GM23338 (cell line): ENCODE measurements around the gene ZNF763. TPM values are rescaled to one million over a fixed set of nuclear protein-coding genes. Genes with fewer than 3 reads are reported as not detected.

ENCODE experiments used
- ATAC-seq: fragments of 200-7000 bp; cut with Tn5 transposase; 3 replicates; pipeline ENCODE4 v1.9.1; 2020
- DNase-seq: peaks from one replicate; pipeline ENCODE4 v3.0.0-alpha.2; 2015; ENCODE audit warnings: low spot score
- H2AFZ ChIP-seq: fragments of 200-600 bp; sonication (generic); 2 replicates; pipeline ENCODE4 v1.8.0; 2016; ENCODE audit warnings: antibody characterized with exemption, mild to moderate bottlenecking, moderate library complexity
- H3F3A ChIP-seq: fragments of 200-600 bp; sonication (generic); replicated peaks from 2 replicates; pipeline ENCODE4 v1.8.0; 2017; ENCODE audit warnings: antibody characterized with exemption, mixed run types, low read depth
- H3K27ac ChIP-seq: fragments of 200-600 bp; sonication (generic); 2 replicates; pipeline ENCODE4 v1.6.1; 2016; ENCODE audit warnings: low read depth
- H3K27me3 ChIP-seq: fragments of 200-600 bp; sonication (generic); 2 replicates; pipeline ENCODE4 v1.8.0; 2016; ENCODE audit warnings: mild to moderate bottlenecking, mixed run types, moderate library complexity; ENCODE audit not compliant: insufficient read depth
- H3K36me3 ChIP-seq: fragments of 200-600 bp; sonication (generic); 2 replicates; pipeline ENCODE4 v1.8.0; 2016; ENCODE audit warnings: mild to moderate bottlenecking; ENCODE audit not compliant: insufficient read depth
- H3K4me1 ChIP-seq: fragments of 200-600 bp; sonication (generic); 2 replicates; pipeline ENCODE4 v1.8.0; 2016; ENCODE audit warnings: mild to moderate bottlenecking, moderate library complexity; ENCODE audit not compliant: insufficient read depth
- H3K4me2 ChIP-seq: fragments of 200-600 bp; sonication (generic); 2 replicates; pipeline ENCODE4 v1.7.1; 2017; ENCODE audit warnings: mixed run types
- H3K4me3 ChIP-seq: fragments of 200-600 bp; sonication (generic); 2 replicates; pipeline ENCODE4 v1.6.1; 2016; ENCODE audit warnings: mixed run types
- H3K79me2 ChIP-seq: fragments of 200-600 bp; sonication (generic); replicated peaks from 2 replicates; pipeline ENCODE4 v1.8.0; 2017; ENCODE audit warnings: mild to moderate bottlenecking; ENCODE audit not compliant: insufficient read depth
- H3K9me2 ChIP-seq: fragments of 200-600 bp; sonication (generic); 2 replicates; pipeline ENCODE4 v1.8.0; 2017; ENCODE audit not compliant: insufficient read depth
- H4K20me1 ChIP-seq: fragments of 200-600 bp; sonication (generic); replicated peaks from 2 replicates; pipeline ENCODE4 v1.8.0; 2017; ENCODE audit warnings: mild to moderate bottlenecking; ENCODE audit not compliant: insufficient read depth
- H3K27ac Mint-ChIP-seq: 2 replicates; pipeline ENCODE4 v1.8.0; 2020; ENCODE audit warnings: inconsistent platforms, mild to moderate bottlenecking, moderate library complexity, mixed read lengths
- H3K27me3 Mint-ChIP-seq: 3 replicates; pipeline ENCODE4 v1.8.0; 2022; ENCODE audit warnings: low read depth, mild to moderate bottlenecking, moderate library complexity, mixed read lengths, inconsistent platforms; ENCODE audit not compliant: insufficient read depth, poor library complexity
- H3K36me3 Mint-ChIP-seq: 3 replicates; pipeline ENCODE4 v1.8.0; 2021; ENCODE audit warnings: low read depth, mild to moderate bottlenecking, inconsistent platforms, moderate library complexity, mixed read lengths
- H3K4me1 Mint-ChIP-seq: 3 replicates; pipeline ENCODE4 v1.8.0; 2020; ENCODE audit warnings: mild to moderate bottlenecking, inconsistent platforms, mixed read lengths
- H3K4me3 Mint-ChIP-seq: 3 replicates; pipeline ENCODE4 v1.8.0; 2021; ENCODE audit warnings: moderate library complexity, mild to moderate bottlenecking, inconsistent platforms, mixed read lengths
- H3K9me3 Mint-ChIP-seq: 3 replicates; pipeline ENCODE4 v1.8.0; 2020; ENCODE audit warnings: moderate library complexity, mild to moderate bottlenecking, inconsistent platforms, mixed read lengths
- CREB1 ChIP-seq: fragments of 250-450 bp; sonication (Bioruptor Pico); IDR thresholded peaks from 2 replicates; pipeline ENCODE4 v1.5.0; 2020; ENCODE audit warnings: low read depth, mild to moderate bottlenecking, moderate library complexity
- EZH2 ChIP-seq: fragments of 200-600 bp; sonication (generic); IDR thresholded peaks from one replicate; pipeline ENCODE4 v1.8.0; 2017; ENCODE audit warnings: antibody characterized with exemption, mild to moderate bottlenecking, low read depth; ENCODE audit not compliant: unreplicated experiment
- JUNB ChIP-seq: IDR thresholded peaks from one replicate; pipeline ENCODE4 v1.6.1; 2016; ENCODE audit warnings: antibody characterized with exemption; ENCODE audit not compliant: unreplicated experiment
- NANOG ChIP-seq: IDR thresholded peaks from 2 replicates; pipeline ENCODE4 v1.6.1; 2016; ENCODE audit warnings: antibody characterized with exemption, borderline replicate concordance
- POLR2AphosphoS5 ChIP-seq: IDR thresholded peaks from 2 replicates; pipeline ENCODE4 v1.6.1; 2016; ENCODE audit warnings: antibody characterized with exemption, low read depth
- ZNF114 ChIP-seq: fragments of 250-450 bp; sonication (Bioruptor Pico); IDR thresholded peaks from 2 replicates; pipeline ENCODE4 v1.5.0; 2020; ENCODE audit warnings: mild to moderate bottlenecking, moderate library complexity
- polyA plus RNA-seq: library from polyadenylated mRNA; unstranded; fragments of >200 nt; fragmentation: Nextera tagmentation; extraction: Ambion mirVana; gene quantifications from 2 replicates; pipeline ENCODE4 v1.2.1, GENCODE V29; 2016
- total RNA-seq: library from RNA; depleted of rRNA; stranded (reverse); fragments of >200 nt; shearing (Covaris generic); gene quantifications from 2 replicates; pipeline ENCODE4 v1.2.3, GENCODE V29; 2014
- TF ChIP-seq, protein P1 (sequence below): IDR thresholded peaks from 2 replicates; pipeline ENCODE4 v1.6.1; 2016; ENCODE audit warnings: antibody characterized with exemption
- TF ChIP-seq, protein P2 (sequence below), 2 experiments: fragments of 200-600 bp in 1 of 2; sonication (generic) in 1 of 2; conservative IDR thresholded peaks; 2 replicates each; pipeline versions ENCODE4 v1.5.1 to v1.6.1; 2016 to 2017; ENCODE audit warnings: antibody characterized with exemption in 2 of 2, low read depth in 2 of 2, mild to moderate bottlenecking in 2 of 2, moderate library complexity in 1 of 2
- TF ChIP-seq, protein P3 (sequence below): fragments of 250-450 bp; sonication (Bioruptor Pico); IDR thresholded peaks from 2 replicates; pipeline ENCODE4 v1.5.0; 2020; ENCODE audit warnings: mild to moderate bottlenecking, moderate library complexity

ZNF763 gene
- total and polyA plus RNA-seq, 2 experiments from 2014 or later, result 0.61 to 0.87 TPM

DNA sequence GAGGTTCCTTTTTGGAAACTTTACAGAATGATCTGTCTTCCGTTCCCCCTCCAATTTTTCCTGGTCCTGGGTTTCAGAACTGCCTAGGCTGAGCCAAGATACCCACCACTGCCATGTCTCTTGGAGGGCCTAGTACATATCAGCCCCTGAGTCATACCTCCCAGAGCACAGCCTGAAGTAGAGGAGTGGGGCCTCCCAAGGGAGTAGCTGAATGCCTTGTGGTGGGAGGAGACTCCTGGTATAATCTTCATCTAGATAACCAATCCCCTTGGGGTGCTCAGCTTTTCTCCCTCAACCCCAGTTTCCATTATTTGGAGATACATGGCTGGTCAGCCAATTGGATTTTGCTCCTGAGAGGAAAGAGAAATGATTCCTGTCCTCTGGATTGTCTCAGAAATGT, 30.3 kb downstream of the ZNF763 start:
- no peak overlapping the region for H3K4me2 ChIP-seq
- H3K4me3 Mint-ChIP-seq, result no peak overlapping the region
- H3K4me3 ChIP-seq, result no peak overlapping the region
- no peak for DNase-seq
- peaks cover 7% of the 10 kb centered on the region for H3K27me3 Mint-ChIP-seq
- H3K79me2 ChIP-seq, result peaks cover 99% of the 10 kb centered on the region
- H3F3A ChIP-seq, result no peaks in the 10 kb centered on the region
- no peak overlapping the region for H3K27ac ChIP-seq
- no peak for ATAC-seq
- TF ChIP-seq NANOG (no peak), ZNF114 (CRISPR knock-in tag) (no peak), CREB1 (CRISPR knock-in tag) (no peak)
- H3K27ac Mint-ChIP-seq, result no peak overlapping the region
- H3K9me3 Mint-ChIP-seq, result peaks cover 95% of the 10 kb centered on the region
- no peaks in the 10 kb centered on the region for H3K27me3 ChIP-seq
- no peaks in the 10 kb centered on the region for H3K4me1 Mint-ChIP-seq
- no peak overlapping the region for H2AFZ ChIP-seq
- H3K9me2 ChIP-seq, result no peaks in the 10 kb centered on the region
- peaks cover 53% of the 10 kb centered on the region for H4K20me1 ChIP-seq
- no peaks in the 10 kb centered on the region for H3K36me3 ChIP-seq
- H3K4me1 ChIP-seq, result peaks cover 6% of the 10 kb centered on the region
- H3K36me3 Mint-ChIP-seq, result peaks cover 43% of the 10 kb centered on the region

DNA sequence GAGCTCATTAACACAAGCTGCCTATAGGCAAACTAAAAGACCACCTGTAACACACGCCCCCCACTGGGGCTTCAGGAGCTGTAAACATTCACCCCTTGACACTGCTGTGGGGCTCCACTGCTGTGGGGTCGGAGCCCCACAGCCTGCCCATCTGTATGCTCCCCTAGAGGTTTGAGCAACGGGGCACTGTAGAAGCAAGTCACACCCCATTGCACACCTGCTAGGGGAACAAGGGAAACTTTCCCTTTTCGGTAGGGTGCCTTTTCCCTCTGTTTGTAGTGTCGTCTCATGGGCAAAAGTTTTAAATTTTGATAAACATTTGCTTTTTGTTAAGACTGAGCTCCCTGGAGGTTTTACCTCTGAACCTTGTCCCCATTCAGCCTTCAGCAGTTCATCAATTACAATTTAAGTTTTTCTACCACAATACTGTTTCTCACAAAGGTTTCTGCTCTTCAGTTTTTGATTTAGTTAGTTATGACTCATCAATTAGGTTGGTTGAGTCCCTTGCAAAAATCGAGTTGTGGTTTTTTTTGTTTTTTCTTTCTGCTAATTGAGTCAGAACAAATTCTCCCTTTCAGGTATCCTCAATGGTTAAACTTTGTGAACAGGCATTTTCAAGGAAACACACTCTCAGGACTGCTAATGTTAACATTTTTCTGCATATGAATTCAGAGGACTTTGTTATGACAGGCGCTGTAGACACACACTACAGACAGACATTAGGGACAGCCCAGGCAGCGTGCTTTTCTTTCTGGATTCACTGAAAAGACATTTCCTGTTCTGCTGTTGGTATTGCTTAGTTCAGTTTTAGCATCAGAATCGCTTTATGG, 35.5 kb downstream of the ZNF763 start:
- Histone ChIP-seq H3K4me2 (no peak overlapping the region), H3F3A (no peaks in the 10 kb centered on the region), H3K36me3 (peaks cover 15% of the 10 kb centered on the region), H3K79me2 (peaks cover 77% of the 10 kb centered on the region), H4K20me1 (peaks cover 28% of the 10 kb centered on the region), H3K4me3 (no peak overlapping the region), H3K27me3 (no peaks in the 10 kb centered on the region), H3K9me2 (no peaks in the 10 kb centered on the region), H3K4me1 (peaks cover 7% of the 10 kb centered on the region), H3K27ac (no peak overlapping the region), H2AFZ (no peak overlapping the region)
- DNase-seq (no peak), ATAC-seq (no peak)
- Mint-ChIP-seq H3K4me1 (no peaks in the 10 kb centered on the region), H3K4me3 (no peak overlapping the region), H3K36me3 (peaks cover 18% of the 10 kb centered on the region), H3K27ac (no peak overlapping the region), H3K27me3 (peaks cover 5% of the 10 kb centered on the region), H3K9me3 (peaks cover 86% of the 10 kb centered on the region)
- TF ChIP-seq NANOG, result no peak
- no peak for TF ChIP-seq JUNB
- TF ChIP-seq, protein P1, sequence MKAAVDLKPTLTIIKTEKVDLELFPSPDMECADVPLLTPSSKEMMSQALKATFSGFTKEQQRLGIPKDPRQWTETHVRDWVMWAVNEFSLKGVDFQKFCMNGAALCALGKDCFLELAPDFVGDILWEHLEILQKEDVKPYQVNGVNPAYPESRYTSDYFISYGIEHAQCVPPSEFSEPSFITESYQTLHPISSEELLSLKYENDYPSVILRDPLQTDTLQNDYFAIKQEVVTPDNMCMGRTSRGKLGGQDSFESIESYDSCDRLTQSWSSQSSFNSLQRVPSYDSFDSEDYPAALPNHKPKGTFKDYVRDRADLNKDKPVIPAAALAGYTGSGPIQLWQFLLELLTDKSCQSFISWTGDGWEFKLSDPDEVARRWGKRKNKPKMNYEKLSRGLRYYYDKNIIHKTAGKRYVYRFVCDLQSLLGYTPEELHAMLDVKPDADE, result no peak
- TF ChIP-seq, protein P2, sequence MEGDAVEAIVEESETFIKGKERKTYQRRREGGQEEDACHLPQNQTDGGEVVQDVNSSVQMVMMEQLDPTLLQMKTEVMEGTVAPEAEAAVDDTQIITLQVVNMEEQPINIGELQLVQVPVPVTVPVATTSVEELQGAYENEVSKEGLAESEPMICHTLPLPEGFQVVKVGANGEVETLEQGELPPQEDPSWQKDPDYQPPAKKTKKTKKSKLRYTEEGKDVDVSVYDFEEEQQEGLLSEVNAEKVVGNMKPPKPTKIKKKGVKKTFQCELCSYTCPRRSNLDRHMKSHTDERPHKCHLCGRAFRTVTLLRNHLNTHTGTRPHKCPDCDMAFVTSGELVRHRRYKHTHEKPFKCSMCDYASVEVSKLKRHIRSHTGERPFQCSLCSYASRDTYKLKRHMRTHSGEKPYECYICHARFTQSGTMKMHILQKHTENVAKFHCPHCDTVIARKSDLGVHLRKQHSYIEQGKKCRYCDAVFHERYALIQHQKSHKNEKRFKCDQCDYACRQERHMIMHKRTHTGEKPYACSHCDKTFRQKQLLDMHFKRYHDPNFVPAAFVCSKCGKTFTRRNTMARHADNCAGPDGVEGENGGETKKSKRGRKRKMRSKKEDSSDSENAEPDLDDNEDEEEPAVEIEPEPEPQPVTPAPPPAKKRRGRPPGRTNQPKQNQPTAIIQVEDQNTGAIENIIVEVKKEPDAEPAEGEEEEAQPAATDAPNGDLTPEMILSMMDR (conservative IDR thresholded peaks at IDR 0.05; ENCODE audit: low read depth in 2 of 2), result no peak
- TF ChIP-seq CREB1 (CRISPR knock-in tag), result no peak
- TF ChIP-seq EZH2, result no peak
- TF ChIP-seq, protein P3, sequence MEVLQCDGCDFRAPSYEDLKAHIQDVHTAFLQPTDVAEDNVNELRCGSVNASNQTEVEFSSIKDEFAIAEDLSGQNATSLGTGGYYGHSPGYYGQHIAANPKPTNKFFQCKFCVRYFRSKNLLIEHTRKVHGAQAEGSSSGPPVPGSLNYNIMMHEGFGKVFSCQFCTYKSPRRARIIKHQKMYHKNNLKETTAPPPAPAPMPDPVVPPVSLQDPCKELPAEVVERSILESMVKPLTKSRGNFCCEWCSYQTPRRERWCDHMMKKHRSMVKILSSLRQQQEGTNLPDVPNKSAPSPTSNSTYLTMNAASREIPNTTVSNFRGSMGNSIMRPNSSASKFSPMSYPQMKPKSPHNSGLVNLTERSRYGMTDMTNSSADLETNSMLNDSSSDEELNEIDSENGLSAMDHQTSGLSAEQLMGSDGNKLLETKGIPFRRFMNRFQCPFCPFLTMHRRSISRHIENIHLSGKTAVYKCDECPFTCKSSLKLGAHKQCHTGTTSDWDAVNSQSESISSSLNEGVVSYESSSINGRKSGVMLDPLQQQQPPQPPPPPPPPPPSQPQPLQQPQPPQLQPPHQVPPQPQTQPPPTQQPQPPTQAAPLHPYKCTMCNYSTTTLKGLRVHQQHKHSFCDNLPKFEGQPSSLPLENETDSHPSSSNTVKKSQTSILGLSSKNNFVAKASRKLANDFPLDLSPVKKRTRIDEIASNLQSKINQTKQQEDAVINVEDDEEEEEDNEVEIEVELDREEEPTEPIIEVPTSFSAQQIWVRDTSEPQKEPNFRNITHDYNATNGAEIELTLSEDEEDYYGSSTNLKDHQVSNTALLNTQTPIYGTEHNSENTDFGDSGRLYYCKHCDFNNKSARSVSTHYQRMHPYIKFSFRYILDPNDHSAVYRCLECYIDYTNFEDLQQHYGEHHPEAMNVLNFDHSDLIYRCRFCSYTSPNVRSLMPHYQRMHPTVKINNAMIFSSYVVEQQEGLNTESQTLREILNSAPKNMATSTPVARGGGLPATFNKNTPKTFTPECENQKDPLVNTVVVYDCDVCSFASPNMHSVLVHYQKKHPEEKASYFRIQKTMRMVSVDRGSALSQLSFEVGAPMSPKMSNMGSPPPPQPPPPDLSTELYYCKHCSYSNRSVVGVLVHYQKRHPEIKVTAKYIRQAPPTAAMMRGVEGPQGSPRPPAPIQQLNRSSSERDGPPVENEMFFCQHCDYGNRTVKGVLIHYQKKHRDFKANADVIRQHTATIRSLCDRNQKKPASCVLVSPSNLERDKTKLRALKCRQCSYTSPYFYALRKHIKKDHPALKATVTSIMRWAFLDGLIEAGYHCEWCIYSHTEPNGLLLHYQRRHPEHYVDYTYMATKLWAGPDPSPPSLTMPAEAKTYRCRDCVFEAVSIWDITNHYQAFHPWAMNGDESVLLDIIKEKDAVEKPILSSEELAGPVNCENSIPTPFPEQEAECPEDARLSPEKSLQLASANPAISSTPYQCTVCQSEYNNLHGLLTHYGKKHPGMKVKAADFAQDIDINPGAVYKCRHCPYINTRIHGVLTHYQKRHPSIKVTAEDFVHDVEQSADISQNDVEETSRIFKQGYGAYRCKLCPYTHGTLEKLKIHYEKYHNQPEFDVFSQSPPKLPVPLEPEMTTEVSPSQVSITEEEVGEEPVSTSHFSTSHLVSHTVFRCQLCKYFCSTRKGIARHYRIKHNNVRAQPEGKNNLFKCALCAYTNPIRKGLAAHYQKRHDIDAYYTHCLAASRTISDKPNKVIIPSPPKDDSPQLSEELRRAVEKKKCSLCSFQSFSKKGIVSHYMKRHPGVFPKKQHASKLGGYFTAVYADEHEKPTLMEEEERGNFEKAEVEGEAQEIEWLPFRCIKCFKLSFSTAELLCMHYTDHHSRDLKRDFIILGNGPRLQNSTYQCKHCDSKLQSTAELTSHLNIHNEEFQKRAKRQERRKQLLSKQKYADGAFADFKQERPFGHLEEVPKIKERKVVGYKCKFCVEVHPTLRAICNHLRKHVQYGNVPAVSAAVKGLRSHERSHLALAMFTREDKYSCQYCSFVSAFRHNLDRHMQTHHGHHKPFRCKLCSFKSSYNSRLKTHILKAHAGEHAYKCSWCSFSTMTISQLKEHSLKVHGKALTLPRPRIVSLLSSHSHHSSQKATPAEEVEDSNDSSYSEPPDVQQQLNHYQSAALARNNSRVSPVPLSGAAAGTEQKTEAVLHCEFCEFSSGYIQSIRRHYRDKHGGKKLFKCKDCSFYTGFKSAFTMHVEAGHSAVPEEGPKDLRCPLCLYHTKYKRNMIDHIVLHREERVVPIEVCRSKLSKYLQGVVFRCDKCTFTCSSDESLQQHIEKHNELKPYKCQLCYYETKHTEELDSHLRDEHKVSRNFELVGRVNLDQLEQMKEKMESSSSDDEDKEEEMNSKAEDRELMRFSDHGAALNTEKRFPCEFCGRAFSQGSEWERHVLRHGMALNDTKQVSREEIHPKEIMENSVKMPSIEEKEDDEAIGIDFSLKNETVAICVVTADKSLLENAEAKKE (CRISPR knock-in tag), result no peak
- no peak for TF ChIP-seq POLR2AphosphoS5
- TF ChIP-seq ZNF114 (CRISPR knock-in tag), result no peak
